HL-60 (cell line): Measurements from ENCODE around the gene TIMP2.

Source experiments
- POLR2AphosphoS5 ChIP-seq: IDR thresholded peaks from 2 replicates; pipeline ENCODE4 v1.6.1; 2012; ENCODE audit warnings: low read depth
- SPI1 ChIP-seq: IDR thresholded peaks from 2 replicates; pipeline ENCODE4 v1.6.1; 2012; ENCODE audit warnings: low read depth, mild to moderate bottlenecking, borderline replicate concordance
- TF ChIP-seq, protein P1 (sequence below): IDR thresholded peaks from 2 replicates; pipeline ENCODE4 v1.6.1; 2012; ENCODE audit warnings: low read depth; ENCODE audit not compliant: insufficient replicate concordance
- TF ChIP-seq, protein P2 (sequence below): IDR thresholded peaks from one replicate; pipeline ENCODE4 v1.5.1; 2011; ENCODE audit warnings: low read length, control low read depth, inconsistent platforms; ENCODE audit not compliant: insufficient read depth

- TF ChIP-seq, protein P1, sequence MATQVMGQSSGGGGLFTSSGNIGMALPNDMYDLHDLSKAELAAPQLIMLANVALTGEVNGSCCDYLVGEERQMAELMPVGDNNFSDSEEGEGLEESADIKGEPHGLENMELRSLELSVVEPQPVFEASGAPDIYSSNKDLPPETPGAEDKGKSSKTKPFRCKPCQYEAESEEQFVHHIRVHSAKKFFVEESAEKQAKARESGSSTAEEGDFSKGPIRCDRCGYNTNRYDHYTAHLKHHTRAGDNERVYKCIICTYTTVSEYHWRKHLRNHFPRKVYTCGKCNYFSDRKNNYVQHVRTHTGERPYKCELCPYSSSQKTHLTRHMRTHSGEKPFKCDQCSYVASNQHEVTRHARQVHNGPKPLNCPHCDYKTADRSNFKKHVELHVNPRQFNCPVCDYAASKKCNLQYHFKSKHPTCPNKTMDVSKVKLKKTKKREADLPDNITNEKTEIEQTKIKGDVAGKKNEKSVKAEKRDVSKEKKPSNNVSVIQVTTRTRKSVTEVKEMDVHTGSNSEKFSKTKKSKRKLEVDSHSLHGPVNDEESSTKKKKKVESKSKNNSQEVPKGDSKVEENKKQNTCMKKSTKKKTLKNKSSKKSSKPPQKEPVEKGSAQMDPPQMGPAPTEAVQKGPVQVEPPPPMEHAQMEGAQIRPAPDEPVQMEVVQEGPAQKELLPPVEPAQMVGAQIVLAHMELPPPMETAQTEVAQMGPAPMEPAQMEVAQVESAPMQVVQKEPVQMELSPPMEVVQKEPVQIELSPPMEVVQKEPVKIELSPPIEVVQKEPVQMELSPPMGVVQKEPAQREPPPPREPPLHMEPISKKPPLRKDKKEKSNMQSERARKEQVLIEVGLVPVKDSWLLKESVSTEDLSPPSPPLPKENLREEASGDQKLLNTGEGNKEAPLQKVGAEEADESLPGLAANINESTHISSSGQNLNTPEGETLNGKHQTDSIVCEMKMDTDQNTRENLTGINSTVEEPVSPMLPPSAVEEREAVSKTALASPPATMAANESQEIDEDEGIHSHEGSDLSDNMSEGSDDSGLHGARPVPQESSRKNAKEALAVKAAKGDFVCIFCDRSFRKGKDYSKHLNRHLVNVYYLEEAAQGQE: no peak
- TF ChIP-seq, protein P2, sequence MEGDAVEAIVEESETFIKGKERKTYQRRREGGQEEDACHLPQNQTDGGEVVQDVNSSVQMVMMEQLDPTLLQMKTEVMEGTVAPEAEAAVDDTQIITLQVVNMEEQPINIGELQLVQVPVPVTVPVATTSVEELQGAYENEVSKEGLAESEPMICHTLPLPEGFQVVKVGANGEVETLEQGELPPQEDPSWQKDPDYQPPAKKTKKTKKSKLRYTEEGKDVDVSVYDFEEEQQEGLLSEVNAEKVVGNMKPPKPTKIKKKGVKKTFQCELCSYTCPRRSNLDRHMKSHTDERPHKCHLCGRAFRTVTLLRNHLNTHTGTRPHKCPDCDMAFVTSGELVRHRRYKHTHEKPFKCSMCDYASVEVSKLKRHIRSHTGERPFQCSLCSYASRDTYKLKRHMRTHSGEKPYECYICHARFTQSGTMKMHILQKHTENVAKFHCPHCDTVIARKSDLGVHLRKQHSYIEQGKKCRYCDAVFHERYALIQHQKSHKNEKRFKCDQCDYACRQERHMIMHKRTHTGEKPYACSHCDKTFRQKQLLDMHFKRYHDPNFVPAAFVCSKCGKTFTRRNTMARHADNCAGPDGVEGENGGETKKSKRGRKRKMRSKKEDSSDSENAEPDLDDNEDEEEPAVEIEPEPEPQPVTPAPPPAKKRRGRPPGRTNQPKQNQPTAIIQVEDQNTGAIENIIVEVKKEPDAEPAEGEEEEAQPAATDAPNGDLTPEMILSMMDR: no peak
- TF ChIP-seq POLR2AphosphoS5: no peak
- TF ChIP-seq SPI1: no peak
These were observed 48.8 kb upstream of the TIMP2 start for GRCh38 chr17:78973792-78974520.
